Coronary artery (tissue), 2 donors: ENCODE measurements around the gene NECAB3.

Experiments
- DNase-seq: peaks from one replicate; pipeline ENCODE4 v3.0.0-alpha.2; 2017; ENCODE audit warnings: low spot score
- H3K27ac ChIP-seq, 2 donors: fragments of 200-600 bp; sonication (generic); one replicate each; pipeline ENCODE4 v1.5.1; 2016 to 2019
- H3K4me3 ChIP-seq: fragments of 200-600 bp; sonication (generic); 2 replicates; pipeline ENCODE4 v1.5.1; 2016; ENCODE audit warnings: mild to moderate bottlenecking, moderate library complexity
- TF ChIP-seq, protein P1 (sequence below): fragments of 200-600 bp; sonication (generic); IDR thresholded peaks from one replicate; pipeline ENCODE4 v1.5.1; 2019; ENCODE audit warnings: antibody characterized with exemption

NECAB3 gene

DNA sequence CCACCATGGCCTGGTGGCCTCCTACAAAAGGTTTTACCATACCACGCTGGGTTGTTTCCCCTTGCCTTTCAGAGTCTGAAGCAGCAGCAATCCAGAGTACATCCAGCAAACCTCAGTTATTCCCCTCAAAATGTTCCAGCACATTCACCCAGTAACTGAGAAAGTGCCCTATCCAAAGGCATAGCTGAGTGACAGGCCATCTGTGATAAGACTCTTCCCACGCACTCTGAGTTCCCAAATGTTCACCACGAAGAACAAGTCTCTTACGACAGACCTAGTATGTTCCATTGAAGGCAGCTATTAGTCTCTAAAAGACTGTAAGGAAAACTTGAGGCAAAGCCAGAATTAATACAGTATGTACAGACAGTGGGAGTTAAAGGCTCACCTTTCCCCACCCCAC is 43.7 kb downstream of the NECAB3 start:
- no peak for DNase-seq
- TF ChIP-seq, protein P1, sequence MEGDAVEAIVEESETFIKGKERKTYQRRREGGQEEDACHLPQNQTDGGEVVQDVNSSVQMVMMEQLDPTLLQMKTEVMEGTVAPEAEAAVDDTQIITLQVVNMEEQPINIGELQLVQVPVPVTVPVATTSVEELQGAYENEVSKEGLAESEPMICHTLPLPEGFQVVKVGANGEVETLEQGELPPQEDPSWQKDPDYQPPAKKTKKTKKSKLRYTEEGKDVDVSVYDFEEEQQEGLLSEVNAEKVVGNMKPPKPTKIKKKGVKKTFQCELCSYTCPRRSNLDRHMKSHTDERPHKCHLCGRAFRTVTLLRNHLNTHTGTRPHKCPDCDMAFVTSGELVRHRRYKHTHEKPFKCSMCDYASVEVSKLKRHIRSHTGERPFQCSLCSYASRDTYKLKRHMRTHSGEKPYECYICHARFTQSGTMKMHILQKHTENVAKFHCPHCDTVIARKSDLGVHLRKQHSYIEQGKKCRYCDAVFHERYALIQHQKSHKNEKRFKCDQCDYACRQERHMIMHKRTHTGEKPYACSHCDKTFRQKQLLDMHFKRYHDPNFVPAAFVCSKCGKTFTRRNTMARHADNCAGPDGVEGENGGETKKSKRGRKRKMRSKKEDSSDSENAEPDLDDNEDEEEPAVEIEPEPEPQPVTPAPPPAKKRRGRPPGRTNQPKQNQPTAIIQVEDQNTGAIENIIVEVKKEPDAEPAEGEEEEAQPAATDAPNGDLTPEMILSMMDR: no peak
- Histone ChIP-seq H3K4me3 (no peak overlapping the region), H3K27ac (no peak overlapping the region)

DNA sequence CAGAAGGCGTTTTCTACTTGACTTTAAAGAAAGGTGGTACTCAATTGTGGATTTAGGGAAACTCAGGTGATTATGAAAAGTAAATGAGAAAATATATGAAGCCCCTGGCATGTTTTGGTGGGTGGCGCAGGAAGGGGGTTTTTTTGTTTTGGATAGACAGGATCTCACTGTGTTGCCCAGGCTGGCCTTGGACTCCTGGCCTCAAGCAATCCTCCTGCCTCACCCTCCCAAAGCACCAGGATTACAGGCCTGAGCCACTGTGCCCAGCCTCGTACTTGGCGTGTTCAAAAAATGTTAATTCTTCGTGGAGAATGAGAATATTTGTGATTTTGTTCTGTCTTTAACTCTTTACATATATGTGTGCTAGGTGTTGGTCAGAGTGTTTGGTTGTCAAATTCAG is 44.2 kb downstream of the NECAB3 start:
- H3K4me3 ChIP-seq: no peak overlapping the region
- DNase-seq: no peak
- no peak overlapping the region for H3K27ac ChIP-seq
- TF ChIP-seq, protein P1: no peak

DNA sequence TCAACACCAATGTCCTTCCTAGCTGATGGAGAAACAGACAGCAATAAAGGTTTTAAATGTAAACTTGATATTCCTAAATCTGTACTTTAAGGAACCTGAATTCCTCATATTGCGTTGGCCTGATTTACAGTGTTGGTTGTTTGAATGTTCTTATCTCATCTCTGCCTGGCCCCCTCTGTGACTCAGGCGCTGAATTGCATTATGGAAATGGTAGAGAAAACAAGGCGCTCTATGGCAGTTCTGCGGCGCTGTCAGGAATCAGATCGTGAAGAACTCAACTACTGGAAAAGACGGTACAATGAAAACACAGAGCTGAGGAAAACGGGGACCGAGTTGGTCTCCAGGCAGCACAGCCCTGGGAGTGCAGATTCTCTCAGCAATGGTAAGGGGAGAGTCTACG is 44.7 kb downstream of the NECAB3 start:
- TF ChIP-seq, protein P1: no peak
- no peak for DNase-seq
- H3K27ac ChIP-seq: no peak overlapping the region
- no peak overlapping the region for H3K4me3 ChIP-seq

DNA sequence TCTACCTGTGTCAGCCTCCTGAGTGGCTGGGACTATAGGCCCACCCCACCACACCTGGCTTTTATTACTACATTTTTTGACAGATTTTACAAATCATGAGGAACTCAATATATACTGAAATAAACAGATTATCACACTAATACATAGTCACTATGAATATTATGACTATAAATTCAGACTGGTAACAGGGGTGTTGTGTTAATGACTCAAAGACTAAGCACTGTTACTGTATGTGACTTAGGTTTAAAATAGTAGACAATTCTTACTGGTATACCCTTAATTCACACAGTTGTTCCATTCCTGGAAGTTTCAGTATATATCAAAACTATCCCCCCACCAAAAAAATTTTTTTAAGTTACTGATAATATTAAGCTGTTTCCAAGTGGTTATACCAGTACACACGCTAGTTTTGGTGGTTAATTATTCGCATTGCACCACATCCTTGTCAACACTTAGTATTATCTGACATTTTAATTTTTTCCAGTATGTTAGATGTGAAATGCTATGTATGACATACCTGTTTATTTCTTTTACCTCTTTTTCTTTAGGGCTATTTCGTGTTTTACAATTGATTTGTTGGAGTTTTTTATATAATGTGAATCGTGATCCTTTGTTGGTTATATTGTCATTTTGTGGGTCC is 46.5 kb downstream of the NECAB3 start:
- no peak overlapping the region for H3K4me3 ChIP-seq
- no peak for DNase-seq
- TF ChIP-seq, protein P1: no peak
- no peak overlapping the region for H3K27ac ChIP-seq

DNA sequence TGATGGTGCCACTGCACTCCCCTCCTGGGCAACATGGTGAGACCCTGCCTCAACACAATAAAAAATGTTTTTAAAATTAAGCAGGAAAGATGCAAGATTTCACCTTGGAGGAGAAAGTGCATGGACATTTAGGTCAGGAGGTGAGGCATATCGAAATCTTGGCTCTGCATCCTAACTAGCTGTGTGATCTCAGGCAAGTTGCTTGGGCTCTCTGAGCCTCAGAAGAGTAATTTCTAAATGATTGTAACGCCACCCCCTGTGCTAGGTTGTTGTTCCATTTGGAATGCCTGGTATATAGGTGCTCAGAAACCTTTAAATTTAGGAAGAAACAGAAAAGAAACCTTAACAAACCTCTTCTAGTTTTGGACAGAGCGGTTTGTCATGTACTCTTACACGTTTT is 48.0 kb downstream of the NECAB3 start:
- TF ChIP-seq, protein P1: no peak
- Histone ChIP-seq H3K4me3 (no peak overlapping the region), H3K27ac (no peak overlapping the region)
- no peak for DNase-seq

DNA sequence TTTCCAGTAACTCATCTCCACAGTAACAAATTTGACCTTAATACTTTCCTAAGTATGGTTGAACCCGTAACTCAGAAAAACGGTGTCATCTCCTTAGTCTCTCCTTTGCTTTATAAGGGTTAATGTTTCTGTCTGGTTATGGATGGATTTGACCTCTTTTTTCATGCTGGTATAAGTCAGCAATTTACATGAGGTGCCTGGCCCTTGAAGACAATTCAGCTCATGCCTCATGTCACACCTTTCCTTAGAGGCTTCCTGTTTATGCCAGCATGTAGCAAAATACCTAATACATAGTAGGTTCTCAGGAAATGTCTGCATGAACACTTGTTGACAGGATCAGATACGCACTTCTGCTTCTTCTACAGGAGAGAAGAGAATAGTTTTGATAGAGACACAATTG is 49.8 kb downstream of the NECAB3 start:
- Histone ChIP-seq H3K27ac (no peak overlapping the region), H3K4me3 (no peak overlapping the region)
- TF ChIP-seq, protein P1: no peak
- DNase-seq: no peak

DNA sequence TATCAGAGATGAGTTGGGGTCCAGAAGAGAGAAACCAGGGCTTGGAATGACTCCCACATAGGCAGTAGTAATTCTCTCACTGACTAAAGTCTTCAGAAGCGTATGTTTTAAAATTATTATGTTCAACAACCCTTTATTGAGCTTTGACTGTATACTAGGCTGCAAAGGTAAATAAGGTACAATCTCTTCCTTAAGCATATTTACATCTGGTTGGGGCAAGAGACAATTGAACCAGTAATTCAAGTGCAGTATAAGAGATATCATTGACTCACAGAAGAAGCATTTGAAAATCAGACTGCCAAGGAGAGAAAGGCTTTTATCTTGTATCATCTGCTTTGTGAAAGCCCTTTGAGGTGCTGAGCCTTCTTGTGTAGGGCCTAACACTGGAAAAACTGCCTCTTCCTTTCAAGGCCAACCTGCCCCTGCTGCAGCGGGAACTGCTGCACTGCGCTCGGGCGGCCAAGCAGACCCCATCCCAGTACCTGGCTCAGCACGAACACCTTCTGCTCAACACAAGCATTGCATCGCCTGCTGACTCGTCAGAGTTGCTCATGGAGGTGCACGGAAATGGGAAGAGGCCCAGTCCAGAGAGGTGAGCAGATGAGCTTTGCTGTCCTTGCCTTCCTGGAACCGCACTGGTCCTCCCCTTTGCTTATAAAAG is 51.4 kb downstream of the NECAB3 start:
- no peak for DNase-seq

More for the DNA sequence above, 51.4 kb downstream of the NECAB3 start:
- Histone ChIP-seq H3K27ac (no peak overlapping the region), H3K4me3 (no peak overlapping the region)
- TF ChIP-seq, protein P1: no peak
